GM12872 (cell line): ENCODE measurements around the gene KIF22.

Experiments used
- CTCF ChIP-seq: IDR thresholded peaks from 3 replicates; pipeline ENCODE4 v1.5.1; 2011; ENCODE audit warnings: low read depth, mild to moderate bottlenecking, low read length, moderate library complexity; ENCODE audit not compliant: insufficient read depth

The KIF22 gene

DNA sequence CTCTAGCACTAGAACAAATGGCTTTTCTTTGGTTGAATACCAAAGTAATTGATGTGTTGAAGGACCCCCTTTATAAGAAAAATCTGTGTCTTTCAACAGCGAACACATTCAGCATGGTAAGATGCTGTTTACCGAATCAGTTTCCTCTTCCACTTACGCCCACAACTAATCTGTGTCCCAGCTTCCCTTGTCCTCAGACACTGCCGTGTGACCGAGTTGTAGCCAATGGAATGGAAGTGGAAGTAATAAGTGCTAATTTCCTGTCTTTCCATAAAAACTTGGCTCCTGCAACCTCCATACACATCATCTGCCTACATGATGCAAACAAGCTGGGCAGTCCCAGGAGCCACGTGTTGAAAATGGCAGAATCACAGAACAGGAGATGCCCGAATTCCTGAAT is 62.1 kb downstream of the KIF22 start:
- TF ChIP-seq CTCF: no peak

GRCh38 chr16:29854520-29855100 is 64.1 kb downstream of the KIF22 start:
- no peak for TF ChIP-seq CTCF
